ENCODE data around the gene IL20RB. TPM values are rescaled to one million over a fixed set of nuclear protein-coding genes. Genes with fewer than 3 reads are reported as not detected.

The IL20RB gene
- total and polyA plus RNA-seq, 2 of the 4 experiments (the other 2 are of a cell fraction): 0.72 to 0.97 TPM

DNA sequence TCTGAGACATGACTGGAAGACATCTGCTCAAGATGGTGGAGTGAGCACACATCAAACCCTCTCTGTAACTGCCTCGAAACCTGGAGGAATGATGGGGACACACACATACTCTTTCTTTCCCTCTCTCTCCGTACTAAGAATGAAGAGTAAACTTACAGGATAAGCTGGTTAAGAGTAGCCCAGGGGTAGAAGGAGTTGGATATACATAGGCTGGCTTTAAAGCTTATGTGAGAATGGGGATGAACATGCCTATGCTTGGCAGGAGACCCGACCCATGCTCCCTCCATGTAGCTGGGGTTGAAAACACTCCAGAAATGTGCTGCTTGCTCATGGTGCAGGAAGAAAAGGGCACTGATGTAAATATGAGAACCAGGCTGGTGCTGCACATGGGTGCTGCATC is 68.9 kb downstream of the IL20RB start:
- dilution Hi-C loops (cut with HindIII; ENCODE audit: low sequenced_read_pairs, unreplicated experiment): no loop called here
- WGBS, 2 experiments (ENCODE audit: extremely low coverage in 2 of 2, insufficient read length in 1 of 2): no CpG with 5 or more reads among the region's 3 CpGs
- Histone ChIP-seq H2AK9ac (replicated peaks; ENCODE audit: low read depth, low read length, poor library complexity) (no peak overlapping the region), H3K27ac (ENCODE audit: insufficient read depth, low read length) (no peak overlapping the region), H3K4me1 (ENCODE audit: control insufficient read depth, insufficient read depth, low read length) (no peaks in the 10 kb centered on the region), H3K18ac (ENCODE audit: low read depth, low read length) (no peak overlapping the region), H2BK5ac (ENCODE audit: low read depth, low read length, poor library complexity, severe bottlenecking) (no peak overlapping the region), H3K14ac (replicated peaks; ENCODE audit: low read depth, low read length) (no peak overlapping the region), H2AK5ac (ENCODE audit: low read depth, low read length) (no peak overlapping the region), H3K36me3 (ENCODE audit: control insufficient read depth, insufficient read depth, low read length) (no peaks in the 10 kb centered on the region), H4K20me1 (ENCODE audit: insufficient read depth, low read length) (no peaks in the 10 kb centered on the region), H4K5ac (ENCODE audit: low read depth, low read length) (no peak overlapping the region), H2BK15ac (ENCODE audit: low read depth, low read length) (no peak overlapping the region), H3K4me2 (ENCODE audit: low read depth, low read length) (no peak overlapping the region), H4K8ac (ENCODE audit: low read depth in 2 of 2, low read length in 2 of 2) (no peak overlapping the region), H4K91ac (ENCODE audit: insufficient read depth, low read depth, low read length) (no peak overlapping the region), H2BK120ac (ENCODE audit: low read depth, low read length) (no peak overlapping the region), H2AFZ (replicated peaks; ENCODE audit: low read length, poor library complexity) (no peak overlapping the region), H3K56ac (ENCODE audit: extremely low read depth, insufficient read depth, low read length) (no peak overlapping the region), H3K4me3 (ENCODE audit: insufficient read depth, low read depth, low read length) (no peak overlapping the region), H3K4ac (ENCODE audit: low read depth, low read length) (no peak overlapping the region), H2BK20ac (ENCODE audit: low read depth, low read length) (no peak overlapping the region), H3K27me3 (ENCODE audit: control insufficient read depth, insufficient read depth, low read length) (peaks cover 7% of the 10 kb centered on the region), H3K79me1 (ENCODE audit: low read depth in 1 of 2, low read length in 2 of 2) (no peaks in the 10 kb centered on the region), H3K23ac (ENCODE audit: low read depth, low read length) (no peak overlapping the region), H3K9me3 (ENCODE audit: control insufficient read depth, insufficient read depth, low read length) (no peaks in the 10 kb centered on the region), H3K9me1 (ENCODE audit: insufficient read depth, low read length) (no peaks in the 10 kb centered on the region), H3K9ac (ENCODE audit: low read depth, low read length) (no peak overlapping the region)
- in situ Hi-C loops (cut with MboI; ENCODE audit: low sequenced_read_pairs): no loop called here
- ATAC-seq (ENCODE audit: low read depth) (no peak), DNase-seq (no peak)
- POLR2A ChIA-PET (ENCODE audit: unreplicated experiment): no interaction called here
- TF ChIP-seq RCOR1 (IDR thresholded peaks at IDR 0.05; ENCODE audit: insufficient replicate concordance, low read length) (no peak), SMC3 (IDR thresholded peaks at IDR 0.05; ENCODE audit: low read depth, low read length) (no peak), BHLHE40 (IDR thresholded peaks at IDR 0.05; ENCODE audit: low read depth, low read length) (no peak), MXI1 (IDR thresholded peaks at IDR 0.05; ENCODE audit: borderline replicate concordance, low read depth, low read length) (no peak), CHD1 (IDR thresholded peaks at IDR 0.05; ENCODE audit: low read depth, low read length) (no peak), POLR2A (IDR thresholded peaks at IDR 0.05; ENCODE audit: low read depth, low read length) (no peak), FOS (IDR thresholded peaks at IDR 0.05; ENCODE audit: low read depth, low read length) (no peak), MAZ (IDR thresholded peaks at IDR 0.05; ENCODE audit: borderline replicate concordance, low read depth, low read length) (no peak), RFX5 (IDR thresholded peaks at IDR 0.05; ENCODE audit: low read depth, low read length) (no peak), CEBPB (IDR thresholded peaks at IDR 0.05; ENCODE audit: low read depth, low read length) (no peak), NFE2L2 (IDR thresholded peaks at IDR 0.05; ENCODE audit: low read depth, low read length) (no peak), MAFK (IDR thresholded peaks at IDR 0.05; ENCODE audit: low read depth, low read length) (no peak), RAD21 (IDR thresholded peaks at IDR 0.05; ENCODE audit: low read length) (no peak)
- TF ChIP-seq, protein P1, sequence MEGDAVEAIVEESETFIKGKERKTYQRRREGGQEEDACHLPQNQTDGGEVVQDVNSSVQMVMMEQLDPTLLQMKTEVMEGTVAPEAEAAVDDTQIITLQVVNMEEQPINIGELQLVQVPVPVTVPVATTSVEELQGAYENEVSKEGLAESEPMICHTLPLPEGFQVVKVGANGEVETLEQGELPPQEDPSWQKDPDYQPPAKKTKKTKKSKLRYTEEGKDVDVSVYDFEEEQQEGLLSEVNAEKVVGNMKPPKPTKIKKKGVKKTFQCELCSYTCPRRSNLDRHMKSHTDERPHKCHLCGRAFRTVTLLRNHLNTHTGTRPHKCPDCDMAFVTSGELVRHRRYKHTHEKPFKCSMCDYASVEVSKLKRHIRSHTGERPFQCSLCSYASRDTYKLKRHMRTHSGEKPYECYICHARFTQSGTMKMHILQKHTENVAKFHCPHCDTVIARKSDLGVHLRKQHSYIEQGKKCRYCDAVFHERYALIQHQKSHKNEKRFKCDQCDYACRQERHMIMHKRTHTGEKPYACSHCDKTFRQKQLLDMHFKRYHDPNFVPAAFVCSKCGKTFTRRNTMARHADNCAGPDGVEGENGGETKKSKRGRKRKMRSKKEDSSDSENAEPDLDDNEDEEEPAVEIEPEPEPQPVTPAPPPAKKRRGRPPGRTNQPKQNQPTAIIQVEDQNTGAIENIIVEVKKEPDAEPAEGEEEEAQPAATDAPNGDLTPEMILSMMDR (conservative IDR thresholded peaks at IDR 0.05; ENCODE audit: low read depth, low read length): no peak
- TF ChIP-seq, protein P2, sequence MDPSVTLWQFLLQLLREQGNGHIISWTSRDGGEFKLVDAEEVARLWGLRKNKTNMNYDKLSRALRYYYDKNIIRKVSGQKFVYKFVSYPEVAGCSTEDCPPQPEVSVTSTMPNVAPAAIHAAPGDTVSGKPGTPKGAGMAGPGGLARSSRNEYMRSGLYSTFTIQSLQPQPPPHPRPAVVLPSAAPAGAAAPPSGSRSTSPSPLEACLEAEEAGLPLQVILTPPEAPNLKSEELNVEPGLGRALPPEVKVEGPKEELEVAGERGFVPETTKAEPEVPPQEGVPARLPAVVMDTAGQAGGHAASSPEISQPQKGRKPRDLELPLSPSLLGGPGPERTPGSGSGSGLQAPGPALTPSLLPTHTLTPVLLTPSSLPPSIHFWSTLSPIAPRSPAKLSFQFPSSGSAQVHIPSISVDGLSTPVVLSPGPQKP (IDR thresholded peaks at IDR 0.05; ENCODE audit: borderline replicate concordance, low read depth, low read length): no peak
- TF ChIP-seq, protein P3, sequence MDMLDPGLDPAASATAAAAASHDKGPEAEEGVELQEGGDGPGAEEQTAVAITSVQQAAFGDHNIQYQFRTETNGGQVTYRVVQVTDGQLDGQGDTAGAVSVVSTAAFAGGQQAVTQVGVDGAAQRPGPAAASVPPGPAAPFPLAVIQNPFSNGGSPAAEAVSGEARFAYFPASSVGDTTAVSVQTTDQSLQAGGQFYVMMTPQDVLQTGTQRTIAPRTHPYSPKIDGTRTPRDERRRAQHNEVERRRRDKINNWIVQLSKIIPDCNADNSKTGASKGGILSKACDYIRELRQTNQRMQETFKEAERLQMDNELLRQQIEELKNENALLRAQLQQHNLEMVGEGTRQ (IDR thresholded peaks at IDR 0.05; ENCODE audit: low read depth, low read length): no peak
- BruUV-seq (replicated peaks): no TSS peak
- CTCF ChIA-PET: interaction anchor here (0.7 kb wide), 1 partner anchor 9 kb away, joined by 4 read pairs; no protein-coding TSS in a partner anchor
- intact Hi-C loops (cut with micrococcal nuclease): no loop called here

Data from IMR-90 (cell line).